IMR-90 (cell line): Measurements from ENCODE around the gene ZFAND6. TPM values are rescaled to one million over a fixed set of nuclear protein-coding genes. Genes with fewer than 3 reads are reported as not detected.

ENCODE experiments used
- ATAC-seq: fragments of 200-7000 bp; cut with Tn5 transposase; 2 replicates; pipeline ENCODE4 v1.9.1; 2020; ENCODE audit warnings: low read depth, mild to moderate bottlenecking, moderate library complexity
- BruUV-seq: library from RNA; stranded (reverse); fragments of 400-500 nt; replicated peaks from 2 replicates; lab custom pipeline; 2021; lab: Mats Ljungman, UMichigan
- CTCF ChIA-PET: fragments of 300-600 bp; formaldehyde crosslinking; extraction: SDS; loops from one replicate; lab custom pipeline; 2021; ENCODE audit warnings: antibody characterized with exemption; lab: Yijun Ruan, JAX
- POLR2A ChIA-PET: fragments of 300-600 bp; sonication (Branson Sonifier 250); formaldehyde crosslinking; loops from one replicate; lab custom pipeline; 2022; ENCODE audit warnings: antibody characterized with exemption; ENCODE audit not compliant: unreplicated experiment; lab: Charles Lee
- DNase-seq: peaks from one replicate; pipeline ENCODE4 v3.0.0; 2013
- H2AFZ ChIP-seq: replicated peaks from 2 replicates; pipeline ENCODE3; 2013; ENCODE audit warnings: low read length, mild to moderate bottlenecking; ENCODE audit not compliant: poor library complexity
- H2AK5ac ChIP-seq: 2 replicates; pipeline ENCODE4 v1.6.1; 2013; ENCODE audit warnings: low read depth, low read length, inconsistent platforms
- H2AK9ac ChIP-seq: replicated peaks from 2 replicates; pipeline ENCODE3; 2013; ENCODE audit warnings: mild to moderate bottlenecking, low read depth, low read length, moderate library complexity; ENCODE audit not compliant: poor library complexity
- H2BK120ac ChIP-seq: 2 replicates; pipeline ENCODE4 v1.6.1; 2013; ENCODE audit warnings: low read depth, low read length, inconsistent platforms
- H2BK15ac ChIP-seq: 3 replicates; pipeline ENCODE4 v1.6.1; 2013; ENCODE audit warnings: low read depth, low read length, inconsistent platforms
- H2BK20ac ChIP-seq: 2 replicates; pipeline ENCODE4 v1.6.1; 2013; ENCODE audit warnings: low read depth, mild to moderate bottlenecking, inconsistent platforms, low read length, moderate library complexity
- H2BK5ac ChIP-seq: 2 replicates; pipeline ENCODE4 v1.6.1; 2013; ENCODE audit warnings: mild to moderate bottlenecking, low read depth, low read length, inconsistent platforms; ENCODE audit not compliant: poor library complexity, severe bottlenecking
- H3K14ac ChIP-seq: replicated peaks from 2 replicates; pipeline ENCODE4 v1.6.1; 2013; ENCODE audit warnings: low read depth, low read length, inconsistent platforms
- H3K18ac ChIP-seq: 2 replicates; pipeline ENCODE4 v1.6.1; 2013; ENCODE audit warnings: low read depth, low read length, control low read depth
- H3K23ac ChIP-seq: 2 replicates; pipeline ENCODE4 v1.6.1; 2013; ENCODE audit warnings: low read depth, low read length, inconsistent platforms
- H3K27ac ChIP-seq: 2 replicates; pipeline ENCODE4 v1.5.1; 2013; ENCODE audit warnings: mild to moderate bottlenecking, control low read depth, low read length; ENCODE audit not compliant: insufficient read depth
- H3K27me3 ChIP-seq: 2 replicates; pipeline ENCODE4 v1.6.1; 2013; ENCODE audit warnings: low read length; ENCODE audit not compliant: control insufficient read depth, insufficient read depth
- H3K36me3 ChIP-seq: 2 replicates; pipeline ENCODE4 v1.6.1; 2013; ENCODE audit warnings: low read length, mixed read lengths; ENCODE audit not compliant: control insufficient read depth, insufficient read depth
- H3K4ac ChIP-seq: 2 replicates; pipeline ENCODE4 v1.6.1; 2013; ENCODE audit warnings: low read depth, low read length, inconsistent platforms
- H3K4me1 ChIP-seq: 2 replicates; pipeline ENCODE4 v1.6.1; 2013; ENCODE audit warnings: low read length, mixed read lengths; ENCODE audit not compliant: control insufficient read depth, insufficient read depth
- H3K4me2 ChIP-seq: 2 replicates; pipeline ENCODE4 v1.6.1; 2013; ENCODE audit warnings: low read depth, mild to moderate bottlenecking, control low read depth, low read length, moderate library complexity
- H3K4me3 ChIP-seq: 2 replicates; pipeline ENCODE4 v1.5.1; 2013; ENCODE audit warnings: low read depth, mild to moderate bottlenecking, control low read depth, low read length, moderate library complexity; ENCODE audit not compliant: insufficient read depth
- H3K56ac ChIP-seq: 2 replicates; pipeline ENCODE4 v1.6.1; 2013; ENCODE audit warnings: low read length, inconsistent platforms; ENCODE audit not compliant: insufficient read depth; ENCODE audit errors: extremely low read depth
- H3K79me1 ChIP-seq, 2 experiments: 2 replicates each; pipeline ENCODE4 v1.6.1; 2013; ENCODE audit warnings: low read length in 2 of 2, inconsistent platforms in 1 of 2, low read depth in 1 of 2
- H3K9ac ChIP-seq: 2 replicates; pipeline ENCODE4 v1.6.1; 2013; ENCODE audit warnings: low read depth, low read length, control low read depth
- H3K9me1 ChIP-seq: 2 replicates; pipeline ENCODE4 v1.6.1; 2013; ENCODE audit warnings: low read length, inconsistent platforms; ENCODE audit not compliant: insufficient read depth
- H3K9me3 ChIP-seq: 2 replicates; pipeline ENCODE4 v1.6.1; 2013; ENCODE audit warnings: low read length; ENCODE audit not compliant: control insufficient read depth, insufficient read depth
- H4K20me1 ChIP-seq: 2 replicates; pipeline ENCODE4 v1.6.1; 2013; ENCODE audit warnings: low read length, inconsistent platforms; ENCODE audit not compliant: insufficient read depth
- H4K5ac ChIP-seq: 2 replicates; pipeline ENCODE4 v1.6.1; 2013; ENCODE audit warnings: mild to moderate bottlenecking, low read depth, low read length, control low read depth
- H4K8ac ChIP-seq, 2 experiments: 2 replicates each; pipeline ENCODE4 v1.6.1; 2013; ENCODE audit warnings: low read depth in 2 of 2, low read length in 2 of 2, control low read depth in 1 of 2, inconsistent platforms in 1 of 2
- H4K91ac ChIP-seq: 2 replicates; pipeline ENCODE4 v1.6.1; 2013; ENCODE audit warnings: low read depth, low read length, inconsistent platforms; ENCODE audit not compliant: insufficient read depth
- ELK1 ChIP-seq: fragments of 150-350 bp; IDR thresholded peaks from 2 replicates; pipeline ENCODE4 v1.6.1; 2016; ENCODE audit warnings: low read depth, mild to moderate bottlenecking, low read length, moderate library complexity, borderline replicate concordance
- MAFK ChIP-seq: IDR thresholded peaks from 2 replicates; pipeline ENCODE4 v1.6.1; 2012; ENCODE audit warnings: low read depth, low read length, improper control_type of control experiment
- WGBS, 2 experiments: methylation state at CpG; one replicate each; pipeline versions ENCODE4 v1.1.5 to v1.1.7; 2013; ENCODE audit warnings: missing lambda C conversion rate in 2 of 2; ENCODE audit not compliant: insufficient read length in 1 of 2; ENCODE audit errors: extremely low coverage in 2 of 2; 5-methylcytosine and 5-hydroxymethylcytosine counted together
- dilution Hi-C: fragments of 300-500 bp; cut with HindIII; formaldehyde crosslinking; loops from one replicate; pipeline ENCODE4 v1.14.3; 2018; ENCODE audit warnings: low sequenced_read_pairs; ENCODE audit not compliant: unreplicated experiment
- in situ Hi-C: fragments of 300-500 bp; cut with MboI; formaldehyde crosslinking; loops from 3 replicates; pipeline ENCODE4 v1.14.3; 2019; ENCODE audit warnings: low sequenced_read_pairs, inconsistent platforms, mixed read lengths
- intact Hi-C: fragments of 100-400 bp; cut with micrococcal nuclease; formaldehyde crosslinking; loops from 2 replicates; pipeline ENCODE4 v1.10.0; 2022
- polyA plus RNA-seq, 3 experiments: library from polyadenylated mRNA; depleted of rRNA; stranded (reverse); fragments of >200 nt; gene quantifications; 2 replicates each; pipeline ENCODE4 v1.2.3, GENCODE V29; 2012; ENCODE audit warnings: low replicate concordance in 1 of 3
- total RNA-seq: library from RNA; depleted of rRNA; stranded (reverse); fragments of >200 nt; gene quantifications from 2 replicates; pipeline ENCODE4 v1.2.3, GENCODE V29; 2012

Gene ZFAND6
- total and polyA plus RNA-seq, 2 of the 4 experiments (the other 2 are of a cell fraction) = 77.5 to 96.4 TPM

GRCh38 chr15:80072285-80072994 lies 13.0 kb downstream of the ZFAND6 start:
- Histone ChIP-seq H2AK5ac (no peak overlapping the region), H2AFZ (no peak overlapping the region), H3K36me3 (no peaks in the 10 kb centered on the region), H3K4me1 (peaks cover 2% of the 10 kb centered on the region; the same call in 1 of the 2 replicates), H3K9me1 (peaks cover 7% of the 10 kb centered on the region; the same call in 1 of the 2 replicates), H2BK120ac (no peak overlapping the region; the same call in 1 of the 2 replicates), H2BK20ac (no peak overlapping the region), H3K9me3 (no peaks in the 10 kb centered on the region), H2BK15ac (no peak overlapping the region), H3K14ac (peak overlapping the region; percentile 73; the same call in 1 of the 2 replicates), H3K9ac (peak overlapping the region; percentile 86), H3K27ac (peak overlapping the region; percentile 76), H3K4ac (peak overlapping the region; percentile 42; the same call in 1 of the 2 replicates), H4K20me1 (peaks cover 9% of the 10 kb centered on the region; the same call in 1 of the 2 replicates), H4K5ac (no peak overlapping the region; the same call in 1 of the 2 replicates), H3K23ac (no peak overlapping the region), H2BK5ac (peak overlapping the region; percentile 74), H4K91ac (no peak overlapping the region), H4K8ac (peak overlapping the region in 1 of 2 experiments; percentile 48; a peak in 1 of 4 replicates), H3K18ac (no peak overlapping the region), H3K4me3 (peak overlapping the region; percentile 47), H3K27me3 (no peaks in the 10 kb centered on the region), H2AK9ac (no peak overlapping the region), H3K56ac (no peak overlapping the region), H3K79me1 (peaks cover 3 to 43% of the 10 kb centered on the region in 2 experiments; a peak in 3 of 4 replicates), H3K4me2 (peak overlapping the region; percentile 80)
- intact Hi-C loops = loop anchor here (5.0 kb wide), 1 partner anchor 100 kb away; no protein-coding TSS in a partner anchor
- ATAC-seq (peak; percentile 97), DNase-seq (peak; percentile 91)
- no TSS peak for BruUV-seq
- dilution Hi-C loops = no loop called here
- WGBS, 2 experiments = no CpG with 5 or more reads among the region's 1 CpG
- ChIA-PET CTCF (interaction anchor here (0.5 to 0.7 kb wide), 2 partner anchors 12 to 1873 kb away, joined by 3 to 6 read pairs; no protein-coding TSS in a partner anchor), POLR2A (interaction anchor here (0.6 kb wide), 1 partner anchor 703 kb away, joined by 4 read pairs; no protein-coding TSS in a partner anchor)
- in situ Hi-C loops = no loop called here
- TF ChIP-seq MAFK = peak; percentile 73; the same call in 1 of the 2 replicates
- TF ChIP-seq ELK1 = no peak
